Neural progenitor cell (in vitro differentiated cells): Measurements from ENCODE around the gene PSMD8. TPM values are rescaled to one million over a fixed set of nuclear protein-coding genes. Genes with fewer than 3 reads are reported as not detected.
A peak's percentile ranks its signal among the peaks of the same experiment; 100 is the strongest.
"Not testable (repeated sequence)": the region's sequence is repeated elsewhere in the genome, so short reads cannot be mapped to it uniquely, and the experiment has no call there.

Experiments
- DNase-seq: peaks from one replicate; pipeline ENCODE4 v3.0.0-alpha.2; 2016; ENCODE audit warnings: low spot score
- H2AFZ ChIP-seq: fragments of 200-600 bp; sonication (generic); replicated peaks from 2 replicates; pipeline ENCODE4 v1.6.1; 2016; ENCODE audit warnings: antibody characterized with exemption
- H3F3A ChIP-seq: fragments of 200-600 bp; sonication (generic); 2 replicates; pipeline ENCODE4 v1.6.1; 2016; ENCODE audit warnings: antibody characterized with exemption, low read depth
- H3K27ac ChIP-seq: fragments of 200-600 bp; sonication (generic); 2 replicates; pipeline ENCODE4 v1.5.1; 2016; ENCODE audit warnings: mild to moderate bottlenecking
- H3K27me3 ChIP-seq: fragments of 200-600 bp; sonication (generic); 2 replicates; pipeline ENCODE4 v1.6.1; 2016; ENCODE audit warnings: mild to moderate bottlenecking, moderate library complexity
- H3K36me3 ChIP-seq: fragments of 200-600 bp; sonication (generic); 2 replicates; pipeline ENCODE4 v1.5.1; 2016
- H3K4me1 ChIP-seq: fragments of 200-600 bp; sonication (generic); 2 replicates; pipeline ENCODE4 v1.6.1; 2016; ENCODE audit warnings: mixed run types
- H3K4me2 ChIP-seq: fragments of 200-600 bp; sonication (generic); 2 replicates; pipeline ENCODE4 v1.6.1; 2016
- H3K4me3 ChIP-seq: fragments of 200-600 bp; sonication (generic); 2 replicates; pipeline ENCODE4 v1.5.1; 2016
- H3K79me2 ChIP-seq: fragments of 200-600 bp; sonication (generic); 2 replicates; pipeline ENCODE4 v1.6.1; 2016; ENCODE audit warnings: low read depth
- H3K9ac ChIP-seq: fragments of 200-600 bp; sonication (generic); 2 replicates; pipeline ENCODE4 v1.6.1; 2016
- H3K9me3 ChIP-seq: fragments of 200-600 bp; sonication (generic); 2 replicates; pipeline ENCODE4 v1.5.1; 2016; ENCODE audit warnings: low read depth
- H4K20me1 ChIP-seq: fragments of 200-600 bp; sonication (generic); 2 replicates; pipeline ENCODE4 v1.6.1; 2016; ENCODE audit warnings: low read depth
- H3K27ac Mint-ChIP-seq: 3 replicates; pipeline ENCODE4 v1.8.0; 2021; ENCODE audit warnings: mixed read lengths
- H3K27me3 Mint-ChIP-seq: 2 replicates; pipeline ENCODE4 v1.8.0; 2022; ENCODE audit warnings: low read depth, mild to moderate bottlenecking, inconsistent platforms, moderate library complexity, mixed read lengths; ENCODE audit not compliant: insufficient read depth
- H3K36me3 Mint-ChIP-seq: 3 replicates; pipeline ENCODE4 v1.8.0; 2021; ENCODE audit warnings: mixed read lengths
- H3K4me1 Mint-ChIP-seq: 3 replicates; pipeline ENCODE4 v1.8.0; 2021; ENCODE audit warnings: mixed read lengths
- H3K4me3 Mint-ChIP-seq: 3 replicates; pipeline ENCODE4 v1.8.0; 2021; ENCODE audit warnings: mild to moderate bottlenecking, moderate library complexity, mixed read lengths
- H3K9me3 Mint-ChIP-seq: 3 replicates; pipeline ENCODE4 v1.8.0; 2020; ENCODE audit warnings: mixed read lengths
- CTCF ChIP-seq: fragments of 200-600 bp; sonication (generic); IDR thresholded peaks from 2 replicates; pipeline ENCODE4 v1.5.1; 2017; ENCODE audit warnings: antibody characterized with exemption, mild to moderate bottlenecking
- EZH2 ChIP-seq: fragments of 200-600 bp; sonication (generic); IDR thresholded peaks from 2 replicates; pipeline ENCODE4 v1.6.1; 2017; ENCODE audit warnings: antibody characterized with exemption, mild to moderate bottlenecking, moderate library complexity
- EZH2phosphoT487 ChIP-seq: fragments of 200-600 bp; sonication (generic); IDR thresholded peaks from 2 replicates; pipeline ENCODE4 v1.6.1; 2017; ENCODE audit warnings: antibody characterized with exemption
- total RNA-seq: library from RNA; depleted of rRNA; stranded (reverse); fragments of >200 nt; gene quantifications from 2 replicates; pipeline ENCODE4 v1.2.3, GENCODE V29; 2015; ENCODE audit warnings: low replicate concordance

Gene PSMD8
- total RNA-seq, 1 donor from 2014 or later: 119 TPM

GRCh38 chr19:38336638-38337359, 37.6 kb upstream of the PSMD8 start:
- Histone ChIP-seq H3K4me1 (peaks cover 8% of the 10 kb centered on the region), H3K27me3 (no peaks in the 10 kb centered on the region), H3K4me2 (peak overlapping the region; percentile 82), H3F3A (peaks cover 35% of the 10 kb centered on the region), H3K79me2 (no peaks in the 10 kb centered on the region), H3K4me3 (peak overlapping the region; percentile 67), H3K9ac (no peak overlapping the region), H4K20me1 (no peaks in the 10 kb centered on the region), H3K27ac (no peak overlapping the region), H3K9me3 (no peaks in the 10 kb centered on the region), H3K36me3 (no peaks in the 10 kb centered on the region), H2AFZ (peak overlapping the region; percentile 79)
- Mint-ChIP-seq H3K9me3 (no peaks in the 10 kb centered on the region), H3K4me1 (peaks cover 16% of the 10 kb centered on the region), H3K36me3 (no peaks in the 10 kb centered on the region), H3K4me3 (peak overlapping the region; percentile 88), H3K27ac (no peak overlapping the region), H3K27me3 (peaks cover 3% of the 10 kb centered on the region)
- peak; percentile 98 for DNase-seq
- no peak for TF ChIP-seq EZH2phosphoT487
- no peak for TF ChIP-seq CTCF
- TF ChIP-seq EZH2: no peak

GRCh38 chr19:38337360-38337653, 37.1 kb upstream of the PSMD8 start:
- Mint-ChIP-seq H3K4me1 (peaks cover 16% of the 10 kb centered on the region), H3K27ac (no peak overlapping the region), H3K27me3 (peaks cover 3% of the 10 kb centered on the region), H3K36me3 (no peaks in the 10 kb centered on the region), H3K4me3 (peak overlapping the region; percentile 88), H3K9me3 (no peaks in the 10 kb centered on the region)
- Histone ChIP-seq H3F3A (peaks cover 35% of the 10 kb centered on the region), H3K9me3 (no peaks in the 10 kb centered on the region), H3K79me2 (no peaks in the 10 kb centered on the region), H4K20me1 (no peaks in the 10 kb centered on the region), H3K4me2 (peak overlapping the region; percentile 82), H3K4me3 (peak overlapping the region; percentile 67), H3K27me3 (no peaks in the 10 kb centered on the region), H3K4me1 (peaks cover 8% of the 10 kb centered on the region), H2AFZ (no peak overlapping the region), H3K36me3 (no peaks in the 10 kb centered on the region), H3K27ac (no peak overlapping the region), H3K9ac (no peak overlapping the region)
- TF ChIP-seq EZH2phosphoT487 (no peak), CTCF (no peak), EZH2 (no peak)
- DNase-seq: no peak

GRCh38 chr19:38339011-38339410, 35.4 kb upstream of the PSMD8 start:
- not testable (repeated sequence) for H3K9me3 Mint-ChIP-seq, H3K36me3 Mint-ChIP-seq, H3K4me1 ChIP-seq, H4K20me1 ChIP-seq, H3K27me3 Mint-ChIP-seq, H3K27ac Mint-ChIP-seq, H3K27me3 ChIP-seq, H3K36me3 ChIP-seq, H3K9me3 ChIP-seq, H3K4me3 ChIP-seq, H2AFZ ChIP-seq, H3K79me2 ChIP-seq, H3K9ac ChIP-seq
- Histone ChIP-seq H3K4me2 (peak overlapping the region; percentile 14), H3K27ac (peak overlapping the region; percentile 40), H3F3A (peaks cover 35% of the 10 kb centered on the region)
- Mint-ChIP-seq H3K4me1 (peaks cover 16% of the 10 kb centered on the region), H3K4me3 (peak overlapping the region; percentile 48)
- peak; percentile 58 for DNase-seq

GRCh38 chr19:38340927-38341326, 33.4 kb upstream of the PSMD8 start:
- peaks cover 34% of the 10 kb centered on the region for H3F3A ChIP-seq
- peaks cover 8% of the 10 kb centered on the region for H3K4me1 ChIP-seq
- no peaks in the 10 kb centered on the region for H3K9me3 Mint-ChIP-seq
- H3K36me3 Mint-ChIP-seq: no peaks in the 10 kb centered on the region
- H3K9ac ChIP-seq: no peak overlapping the region
- H3K4me3 ChIP-seq: no peak overlapping the region
- no peaks in the 10 kb centered on the region for H3K79me2 ChIP-seq
- peaks cover 16% of the 10 kb centered on the region for H3K4me1 Mint-ChIP-seq
- H3K9me3 ChIP-seq: no peaks in the 10 kb centered on the region
- TF ChIP-seq EZH2: no peak
- no peak for TF ChIP-seq EZH2phosphoT487
- no peak for TF ChIP-seq CTCF
- no peak overlapping the region for H3K27ac ChIP-seq
- H3K27ac Mint-ChIP-seq: no peak overlapping the region
- H2AFZ ChIP-seq: no peak overlapping the region
- H3K4me2 ChIP-seq: no peak overlapping the region
- H4K20me1 ChIP-seq: no peaks in the 10 kb centered on the region
- peaks cover 2% of the 10 kb centered on the region for H3K27me3 Mint-ChIP-seq
- no peak overlapping the region for H3K4me3 Mint-ChIP-seq
- no peaks in the 10 kb centered on the region for H3K27me3 ChIP-seq
- DNase-seq: no peak
- H3K36me3 ChIP-seq: no peaks in the 10 kb centered on the region
